Measurements from ENCODE around the gene DSCAML1.

The DSCAML1 gene

GRCh38 chr11:117750916-117751662 is 45.9 kb downstream of the DSCAML1 start:
- DNase-seq, result no peak

- no peak for DNase-seq
These were observed 46.7 kb downstream of the DSCAML1 start for GRCh38 chr11:117750357-117750756.

- no peak for DNase-seq
These were observed 47.5 kb downstream of the DSCAML1 start for GRCh38 chr11:117749541-117749910.

GRCh38 chr11:117748771-117749540 is 48.1 kb downstream of the DSCAML1 start:
- DNase-seq, result no peak

GRCh38 chr11:117747892-117748291 is 49.1 kb downstream of the DSCAML1 start:
- no peak for DNase-seq

- DNase-seq, result no peak
These were observed 51.7 kb downstream of the DSCAML1 start for GRCh38 chr11:117745346-117745745.

GRCh38 chr11:117744471-117745150 is 52.4 kb downstream of the DSCAML1 start:
- no peak for DNase-seq

GRCh38 chr11:117743121-117743815 is 53.7 kb downstream of the DSCAML1 start:
- DNase-seq, result no peak

GRCh38 chr11:117738246-117738957 is 58.6 kb downstream of the DSCAML1 start:
- no peak for DNase-seq

GRCh38 chr11:117735350-117735977 is 61.6 kb downstream of the DSCAML1 start:
- DNase-seq, result no peak

GRCh38 chr11:117734601-117735024 is 62.4 kb downstream of the DSCAML1 start:
- no peak for DNase-seq

- no peak for DNase-seq
These were observed 63.7 kb downstream of the DSCAML1 start for GRCh38 chr11:117733316-117733715.

GRCh38 chr11:117731722-117732290 is 65.2 kb downstream of the DSCAML1 start:
- no peak for DNase-seq

- no peak for DNase-seq
These were observed 66.7 kb downstream of the DSCAML1 start for GRCh38 chr11:117730208-117730800.

- no peak for DNase-seq
These were observed 71.8 kb downstream of the DSCAML1 start for GRCh38 chr11:117725048-117725734.

GRCh38 chr11:117724621-117725020 is 72.4 kb downstream of the DSCAML1 start:
- DNase-seq, result no peak

- DNase-seq, result no peak
These were observed 72.9 kb downstream of the DSCAML1 start for GRCh38 chr11:117724104-117724503.

- DNase-seq, result no peak
These were observed 73.6 kb downstream of the DSCAML1 start for GRCh38 chr11:117723277-117724024.

GRCh38 chr11:117722082-117722481 is 74.9 kb downstream of the DSCAML1 start:
- no peak for DNase-seq

- no peak for DNase-seq
These were observed 76.9 kb downstream of the DSCAML1 start for GRCh38 chr11:117720061-117720511.
